Prostate gland (tissue), 2 donors: ENCODE results near the gene BUD23. TPM values are rescaled to one million over a fixed set of nuclear protein-coding genes. Genes with fewer than 3 reads are reported as not detected.
"Not testable (repeated sequence)": the region's sequence is repeated elsewhere in the genome, so short reads cannot be mapped to it uniquely, and the experiment has no call there.

ENCODE experiments used
- DNase-seq: peaks from one replicate; pipeline ENCODE4 v3.0.0-alpha.2; 2019; ENCODE audit warnings: low spot score
- H3K27ac ChIP-seq, 2 donors: fragments of 200-600 bp; sonication (generic); 2 replicates each; pipeline ENCODE4 v1.5.1; 2017 to 2019
- H3K27me3 ChIP-seq: fragments of 200-600 bp; sonication (generic); replicated peaks from 2 replicates; pipeline ENCODE4 v1.5.1; 2019; ENCODE audit not compliant: insufficient read depth
- H3K36me3 ChIP-seq, 2 donors: fragments of 200-600 bp; sonication (generic); 1 replicate in 1 of 2; 2 replicates in 1 of 2; pipeline versions ENCODE4 v1.5.1 to v1.8.1; 2017 to 2019
- H3K4me1 ChIP-seq: fragments of 200-600 bp; sonication (generic); replicated peaks from 2 replicates; pipeline ENCODE4 v1.5.1; 2019
- H3K4me3 ChIP-seq, 2 donors: fragments of 200-600 bp; sonication (generic); 2 replicates each; pipeline ENCODE4 v1.5.1; 2017 to 2019
- H3K9me3 ChIP-seq: fragments of 200-600 bp; sonication (generic); 2 replicates; pipeline ENCODE4 v1.5.1; 2017
- CTCF ChIP-seq, 4 experiments: fragments of 200-600 bp in 2 of 4; fragments of 450-650 bp in 2 of 4; sonication (generic) in 2 of 4; IDR thresholded peaks; 1 replicate in 3 of 4; 2 replicates in 1 of 4; pipeline ENCODE4 v1.5.1; 2016 to 2019; ENCODE audit warnings: antibody characterized with exemption in 4 of 4, mild to moderate bottlenecking in 2 of 4, moderate library complexity in 2 of 4
- POLR2A ChIP-seq: fragments of 450-650 bp; IDR thresholded peaks from one replicate; pipeline ENCODE4 v1.6.1; 2016; ENCODE audit warnings: antibody characterized with exemption, mild to moderate bottlenecking
- POLR2AphosphoS5 ChIP-seq: sonication (generic); formaldehyde crosslinking; IDR thresholded peaks from one replicate; pipeline ENCODE4 v1.6.1; 2017; ENCODE audit warnings: antibody characterized with exemption
- WGBS: methylation state at CpG from one replicate; pipeline ENCODE4 v1.1.5; 2018; 5-methylcytosine and 5-hydroxymethylcytosine counted together
- intact Hi-C: fragments of 100-400 bp; cut with DNase I; formaldehyde crosslinking; loops from one replicate; pipeline ENCODE4 v1.14.2; 2022
- total RNA-seq, 2 donors: library from RNA; depleted of rRNA; stranded (reverse); fragments of >200 nt; gene quantifications; one replicate each; pipeline ENCODE4 v1.1.0, GENCODE V29; 2016

The BUD23 gene
- total RNA-seq, 2 donors from 2014 or later: 72.3 to 196 TPM

DNA sequence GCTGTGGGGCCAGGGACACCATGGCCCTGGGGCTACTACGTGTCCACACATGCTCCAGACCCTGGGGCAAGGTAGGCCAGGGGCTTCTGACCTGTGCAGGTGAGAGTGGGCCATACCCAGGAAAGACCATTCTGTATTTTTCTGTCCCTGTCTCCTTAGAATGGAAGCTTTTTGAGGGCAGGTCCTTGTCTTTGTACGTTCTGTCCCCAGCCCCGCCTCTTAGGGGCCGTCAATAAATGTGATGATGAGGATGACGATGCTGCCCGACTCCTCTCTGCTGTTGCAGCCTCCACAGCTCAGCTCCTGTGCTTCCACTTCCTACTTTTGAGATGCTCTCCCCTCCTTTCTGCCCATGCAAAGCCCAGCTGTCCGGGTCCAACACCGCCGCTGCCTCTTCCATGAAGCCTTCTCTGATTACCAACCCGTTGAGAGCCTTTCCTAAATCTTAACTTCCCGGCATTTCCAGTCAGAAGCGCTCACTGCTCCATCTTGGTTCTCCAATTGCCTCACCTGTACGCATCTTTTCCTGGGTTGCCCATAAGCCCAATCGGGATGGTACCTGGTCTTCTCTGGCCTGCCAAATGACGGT is 11.4 kb upstream of the BUD23 start:
- intact Hi-C loops: no loop called here
- H3K36me3 ChIP-seq: no peaks in the 10 kb centered on the region
- TF ChIP-seq POLR2AphosphoS5 (no peak), POLR2A (no peak), CTCF (IDR thresholded peaks at IDR 0.05) (no peak)
- H3K9me3 ChIP-seq: no peaks in the 10 kb centered on the region
- 87% methylated on average over 15 of the region's 15 CpGs for WGBS
- no peak for DNase-seq
- H3K4me1 ChIP-seq: peaks cover 8% of the 10 kb centered on the region
- no peaks in the 10 kb centered on the region for H3K27me3 ChIP-seq
- no peak overlapping the region for H3K27ac ChIP-seq
- H3K4me3 ChIP-seq: no peak overlapping the region

- WGBS: 89% methylated on average over 1 of the region's 1 CpG
- no peak for DNase-seq
- no peaks in the 10 kb centered on the region for H3K9me3 ChIP-seq
- H3K27me3 ChIP-seq: no peaks in the 10 kb centered on the region
- H3K4me1 ChIP-seq: no peaks in the 10 kb centered on the region
- no peak overlapping the region for H3K4me3 ChIP-seq
- H3K36me3 ChIP-seq: no peaks in the 10 kb centered on the region
- TF ChIP-seq CTCF (IDR thresholded peaks at IDR 0.05) (no peak), POLR2A (no peak), POLR2AphosphoS5 (no peak)
- intact Hi-C loops: no loop called here
- H3K27ac ChIP-seq: no peak overlapping the region
These were observed 8.8 kb upstream of the BUD23 start for GRCh38 chr7:73674468-73675124.

DNA sequence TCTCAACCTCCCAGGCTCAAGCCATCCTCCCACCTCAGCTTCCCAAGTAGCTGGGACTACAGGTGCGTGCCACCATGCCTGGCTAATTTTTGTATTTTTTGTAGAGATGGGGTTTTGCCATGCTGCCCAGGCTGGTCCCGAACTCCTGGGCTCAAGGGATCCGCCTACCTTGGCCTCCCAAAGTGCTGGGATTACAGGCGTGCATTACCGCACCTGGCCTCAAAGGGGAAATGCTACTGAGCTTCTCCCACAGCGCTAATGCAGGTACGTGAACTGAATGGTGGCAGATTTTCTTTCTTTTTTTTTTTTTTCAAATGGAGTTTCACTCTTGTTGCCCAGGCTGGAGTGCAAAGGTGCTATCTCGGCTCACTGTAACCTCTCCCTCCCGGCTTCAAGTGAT is 7.3 kb upstream of the BUD23 start:
- DNase-seq, H3K27me3 ChIP-seq, H3K4me3 ChIP-seq, H3K9me3 ChIP-seq, H3K27ac ChIP-seq, H3K4me1 ChIP-seq, H3K36me3 ChIP-seq, intact Hi-C loops: not testable (repeated sequence)
- WGBS: 85% methylated on average over 9 of the region's 9 CpGs

DNA sequence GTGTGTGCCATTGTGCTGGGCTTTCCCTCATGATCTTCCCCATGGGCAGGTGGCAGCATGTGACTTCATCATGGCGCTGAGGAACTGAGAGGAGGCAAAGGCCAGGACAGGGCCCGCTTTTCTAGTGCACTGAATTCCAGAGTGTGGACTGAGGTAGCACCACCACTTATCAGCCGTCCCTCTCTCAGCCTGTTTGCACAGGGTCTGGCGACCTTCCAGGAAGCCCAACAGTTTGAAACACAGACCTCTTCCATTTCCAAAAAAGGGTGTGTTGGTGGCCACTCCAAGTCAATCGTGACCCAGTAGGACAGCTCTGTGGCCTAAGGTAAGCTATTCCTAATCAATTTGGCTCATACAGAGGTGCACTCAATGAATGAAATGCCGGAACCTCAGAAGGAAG is 4.5 kb upstream of the BUD23 start:
- no peak for TF ChIP-seq POLR2AphosphoS5
- TF ChIP-seq CTCF (IDR thresholded peaks at IDR 0.05): no peak
- TF ChIP-seq POLR2A: no peak
- Histone ChIP-seq H3K4me3 (no peak overlapping the region), H3K27me3 (no peaks in the 10 kb centered on the region), H3K4me1 (peaks cover 14% of the 10 kb centered on the region), H3K9me3 (no peaks in the 10 kb centered on the region), H3K36me3 (no peaks in the 10 kb centered on the region), H3K27ac (no peak overlapping the region)
- intact Hi-C loops: no loop called here
- WGBS: 87% methylated on average over 6 of the region's 6 CpGs
- DNase-seq: no peak

GRCh38 chr7:73679709-73680108 is 3.7 kb upstream of the BUD23 start:
- DNase-seq: no peak
- H3K4me1 ChIP-seq: peaks cover 14% of the 10 kb centered on the region
- intact Hi-C loops: no loop called here
- no peak for TF ChIP-seq POLR2A
- no peak for TF ChIP-seq POLR2AphosphoS5
- TF ChIP-seq CTCF (IDR thresholded peaks at IDR 0.05): no peak
- no peak overlapping the region for H3K4me3 ChIP-seq
- no peaks in the 10 kb centered on the region for H3K27me3 ChIP-seq
- no peaks in the 10 kb centered on the region for H3K36me3 ChIP-seq
- 89% methylated on average over 2 of the region's 2 CpGs for WGBS
- H3K9me3 ChIP-seq: no peaks in the 10 kb centered on the region
- no peak overlapping the region for H3K27ac ChIP-seq
